Stomach (tissue), 4 donors: ENCODE results near the gene ESYT2.

ENCODE experiments used
- CTCF ChIP-seq, 7 experiments: fragments of 450-650 bp in 4 of 7; fragments of 200-600 bp in 3 of 7; sonication (generic) in 3 of 7; IDR thresholded peaks; one replicate each; pipeline ENCODE4 v1.5.1; 2016 to 2019; ENCODE audit warnings: antibody characterized with exemption in 7 of 7, control low read depth in 2 of 7, mild to moderate bottlenecking in 1 of 7
- POLR2A ChIP-seq, 4 donors: fragments of 450-650 bp; IDR thresholded peaks; one replicate each; pipeline ENCODE4 v1.6.1; 2016; ENCODE audit warnings: antibody characterized with exemption in 4 of 4, control low read depth in 2 of 4, mild to moderate bottlenecking in 1 of 4, moderate library complexity in 1 of 4

DNA sequence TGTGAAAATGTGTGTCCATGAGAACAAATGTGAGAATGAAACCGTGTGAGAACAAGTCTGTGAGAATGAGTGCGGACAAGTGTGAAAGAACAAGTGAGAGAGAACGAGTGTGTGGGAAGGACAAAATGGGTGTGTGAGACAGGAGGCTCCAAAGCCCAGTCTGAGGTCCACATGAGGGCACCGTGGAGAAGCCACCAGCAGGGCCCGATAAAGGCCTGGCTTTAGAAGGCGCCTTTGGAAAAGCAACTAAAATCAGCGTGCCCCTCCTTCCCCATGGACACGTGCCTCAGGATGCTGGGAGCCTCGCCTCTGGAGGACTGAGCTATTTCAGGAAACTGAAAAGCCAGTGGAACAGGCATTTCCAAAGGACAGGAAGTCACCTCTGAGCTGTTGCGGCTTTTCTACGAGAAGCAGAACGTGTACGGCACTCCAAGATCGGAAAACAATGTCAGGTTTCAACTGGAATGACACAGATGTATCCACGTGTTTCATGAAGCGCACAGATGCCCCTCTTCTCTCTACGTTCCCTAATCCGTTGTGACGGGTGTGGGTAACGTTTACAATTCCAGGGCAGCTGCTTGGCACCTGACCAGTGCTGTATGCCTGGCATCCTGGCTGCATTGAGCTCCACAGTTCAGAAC is 46.4 kb downstream of the ESYT2 start:
- TF ChIP-seq CTCF (IDR thresholded peaks at IDR 0.05) (peak in 2 of 7 experiments; percentile 12 to 23), POLR2A (IDR thresholded peaks at IDR 0.05) (no peak)
